Calu3 (cell line): ENCODE data around the gene OTC. TPM values are rescaled to one million over a fixed set of nuclear protein-coding genes. Genes with fewer than 3 reads are reported as not detected.

Experiments
- BruUV-seq: library from RNA; stranded (reverse); fragments of 400-500 nt; replicated peaks from 2 replicates; lab custom pipeline; 2021; lab: Mats Ljungman, UMichigan
- CTCF ChIA-PET: fragments of 300-600 bp; sonication (Branson Sonifier 250); formaldehyde crosslinking; loops from one replicate; lab custom pipeline; 2022; ENCODE audit warnings: antibody characterized with exemption; lab: Charles Lee
- DNase-seq: peaks from one replicate; pipeline ENCODE4 v3.0.0; 2022
- H3K27ac Mint-ChIP-seq: one replicate; pipeline ENCODE4 v1.8.0; 2022; ENCODE audit warnings: mixed read lengths; ENCODE audit not compliant: unreplicated experiment
- H3K27me3 Mint-ChIP-seq: one replicate; pipeline ENCODE4 v1.8.0; 2022; ENCODE audit warnings: mixed read lengths; ENCODE audit not compliant: unreplicated experiment
- H3K36me3 Mint-ChIP-seq: one replicate; pipeline ENCODE4 v1.8.0; 2022; ENCODE audit warnings: mild to moderate bottlenecking, moderate library complexity, mixed read lengths; ENCODE audit not compliant: insufficient read depth, unreplicated experiment
- H3K4me1 Mint-ChIP-seq: one replicate; pipeline ENCODE4 v1.8.0; 2022; ENCODE audit warnings: mild to moderate bottlenecking, low read depth, mixed read lengths; ENCODE audit not compliant: unreplicated experiment
- H3K4me3 Mint-ChIP-seq: one replicate; pipeline ENCODE4 v1.8.0; 2022; ENCODE audit warnings: mild to moderate bottlenecking, low read depth, moderate library complexity, mixed read lengths; ENCODE audit not compliant: unreplicated experiment
- H3K9me3 Mint-ChIP-seq: one replicate; pipeline ENCODE4 v1.8.0; 2022; ENCODE audit warnings: low read depth, mixed read lengths; ENCODE audit not compliant: unreplicated experiment
- intact Hi-C: fragments of 100-400 bp; cut with micrococcal nuclease; formaldehyde crosslinking; loops from one replicate; pipeline ENCODE4 v1.10.0; 2022; ENCODE audit not compliant: unreplicated experiment
- total RNA-seq: library from RNA; stranded (reverse); gene quantifications from 2 replicates; pipeline ENCODE4 v1.2.3, GENCODE V29; 2022
- TF ChIP-seq, protein P1 (sequence below): fragments of 200-600 bp; IDR thresholded peaks from one replicate; pipeline ENCODE4 v1.8.0; 2022; ENCODE audit warnings: antibody characterized with exemption; ENCODE audit not compliant: unreplicated experiment

The OTC gene
- total RNA-seq, 1 experiment from 2014 or later, result not detected

DNA sequence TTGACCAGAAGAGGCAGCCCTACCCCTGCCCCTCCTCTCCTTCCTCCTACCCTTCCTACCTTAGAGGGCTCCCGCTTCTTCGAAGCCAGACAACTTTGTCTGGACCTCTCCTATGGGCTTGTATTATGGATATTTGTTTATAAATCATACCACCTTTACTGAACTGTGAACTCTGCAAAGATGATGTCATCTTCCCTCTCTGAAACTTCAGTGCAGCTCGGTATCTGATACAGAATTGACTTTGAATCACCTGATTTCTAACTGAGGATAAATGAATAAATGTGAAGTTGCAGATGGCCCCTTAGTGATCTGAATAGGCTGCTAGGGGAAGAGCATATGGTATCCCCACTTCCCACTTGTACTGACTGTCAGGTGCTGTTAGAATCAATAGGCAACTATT, 1.1 kb upstream of the OTC start:
- Mint-ChIP-seq H3K4me3 (no peak overlapping the region), H3K27ac (no peak overlapping the region), H3K36me3 (no peaks in the 10 kb centered on the region), H3K9me3 (no peaks in the 10 kb centered on the region), H3K27me3 (peaks cover 25% of the 10 kb centered on the region), H3K4me1 (no peaks in the 10 kb centered on the region)
- TF ChIP-seq, protein P1, sequence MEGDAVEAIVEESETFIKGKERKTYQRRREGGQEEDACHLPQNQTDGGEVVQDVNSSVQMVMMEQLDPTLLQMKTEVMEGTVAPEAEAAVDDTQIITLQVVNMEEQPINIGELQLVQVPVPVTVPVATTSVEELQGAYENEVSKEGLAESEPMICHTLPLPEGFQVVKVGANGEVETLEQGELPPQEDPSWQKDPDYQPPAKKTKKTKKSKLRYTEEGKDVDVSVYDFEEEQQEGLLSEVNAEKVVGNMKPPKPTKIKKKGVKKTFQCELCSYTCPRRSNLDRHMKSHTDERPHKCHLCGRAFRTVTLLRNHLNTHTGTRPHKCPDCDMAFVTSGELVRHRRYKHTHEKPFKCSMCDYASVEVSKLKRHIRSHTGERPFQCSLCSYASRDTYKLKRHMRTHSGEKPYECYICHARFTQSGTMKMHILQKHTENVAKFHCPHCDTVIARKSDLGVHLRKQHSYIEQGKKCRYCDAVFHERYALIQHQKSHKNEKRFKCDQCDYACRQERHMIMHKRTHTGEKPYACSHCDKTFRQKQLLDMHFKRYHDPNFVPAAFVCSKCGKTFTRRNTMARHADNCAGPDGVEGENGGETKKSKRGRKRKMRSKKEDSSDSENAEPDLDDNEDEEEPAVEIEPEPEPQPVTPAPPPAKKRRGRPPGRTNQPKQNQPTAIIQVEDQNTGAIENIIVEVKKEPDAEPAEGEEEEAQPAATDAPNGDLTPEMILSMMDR, result no peak
- intact Hi-C loops, result no loop called here
- no TSS peak for BruUV-seq
- CTCF ChIA-PET, result no interaction called here
- DNase-seq, result no peak

DNA sequence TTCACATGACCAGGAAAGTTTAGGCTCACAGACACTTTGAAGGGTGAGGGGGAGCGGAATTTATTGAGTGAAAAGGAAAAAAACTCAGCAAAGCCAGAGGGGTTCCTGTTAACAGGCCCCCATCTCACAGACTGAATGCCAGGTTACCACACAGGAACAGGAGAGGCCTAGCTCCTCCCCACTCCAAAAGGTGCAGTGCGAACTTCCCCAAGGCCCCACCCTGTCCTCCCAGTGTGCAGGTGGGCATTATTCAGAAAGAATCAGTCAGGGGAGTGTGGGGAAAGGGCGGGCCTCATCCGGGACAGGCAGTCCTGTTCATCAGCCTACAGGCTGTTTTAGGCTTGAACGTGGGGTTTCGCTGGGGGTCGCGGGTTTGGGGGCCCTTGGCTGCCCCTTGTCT, 4.0 kb downstream of the OTC start:
- H3K4me3 Mint-ChIP-seq, result no peak overlapping the region
- DNase-seq, result no peak
- intact Hi-C loops, result no loop called here
- H3K27me3 Mint-ChIP-seq, result no peaks in the 10 kb centered on the region
- TF ChIP-seq, protein P1, result no peak
- H3K9me3 Mint-ChIP-seq, result no peaks in the 10 kb centered on the region
- no peak overlapping the region for H3K27ac Mint-ChIP-seq
- no TSS peak for BruUV-seq
- CTCF ChIA-PET, result no interaction called here
- no peaks in the 10 kb centered on the region for H3K36me3 Mint-ChIP-seq
- no peaks in the 10 kb centered on the region for H3K4me1 Mint-ChIP-seq

DNA sequence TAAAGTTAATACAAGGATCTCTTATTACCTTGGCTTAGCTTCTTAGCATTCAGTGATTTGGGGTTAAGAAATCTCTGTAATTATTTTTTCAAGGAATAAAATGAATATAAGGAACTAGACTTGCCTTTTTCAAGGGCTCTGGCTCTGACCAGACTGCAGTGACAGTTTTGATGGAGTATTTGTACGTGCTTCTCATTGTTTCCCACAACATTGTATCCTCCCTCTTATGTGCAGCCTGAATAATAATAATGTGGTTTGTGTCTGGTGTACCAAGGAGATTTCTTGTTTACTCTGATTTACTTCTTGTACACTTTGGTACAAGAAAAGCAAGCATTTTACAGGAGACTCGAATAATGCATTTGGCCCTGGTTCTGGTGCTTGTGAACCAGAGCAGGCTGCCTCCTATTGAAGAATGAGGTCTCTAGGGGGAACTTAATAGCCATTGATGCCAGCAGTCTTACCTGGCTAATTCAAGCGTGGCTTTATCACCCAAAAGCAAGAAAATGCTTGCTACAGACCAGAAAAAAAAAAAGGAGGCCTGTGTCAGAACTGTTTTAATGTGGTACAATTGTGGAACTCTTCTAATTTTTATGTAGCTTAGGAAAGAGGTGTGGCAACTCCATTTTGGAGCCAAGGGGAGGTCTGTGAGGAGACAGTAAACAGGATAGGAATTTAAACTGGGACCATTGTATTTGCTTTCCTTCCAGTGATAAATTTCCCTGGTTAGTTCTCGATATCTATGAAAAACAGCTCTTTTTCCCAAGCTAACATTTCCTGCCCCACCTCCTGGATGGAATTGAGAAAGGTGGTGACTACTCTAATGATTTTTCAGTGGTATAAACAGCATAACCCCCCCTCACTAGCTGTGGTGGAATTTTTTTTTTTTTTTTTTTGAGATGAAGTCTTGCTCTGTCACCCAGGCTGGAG, 5.6 kb downstream of the OTC start:
- Mint-ChIP-seq H3K27ac (no peak overlapping the region), H3K4me3 (no peak overlapping the region), H3K4me1 (no peaks in the 10 kb centered on the region), H3K9me3 (no peaks in the 10 kb centered on the region), H3K36me3 (no peaks in the 10 kb centered on the region), H3K27me3 (no peaks in the 10 kb centered on the region)
- no peak for DNase-seq
- intact Hi-C loops, result no loop called here
- CTCF ChIA-PET, result no interaction called here
- BruUV-seq, result no TSS peak
- TF ChIP-seq, protein P1, result no peak

DNA sequence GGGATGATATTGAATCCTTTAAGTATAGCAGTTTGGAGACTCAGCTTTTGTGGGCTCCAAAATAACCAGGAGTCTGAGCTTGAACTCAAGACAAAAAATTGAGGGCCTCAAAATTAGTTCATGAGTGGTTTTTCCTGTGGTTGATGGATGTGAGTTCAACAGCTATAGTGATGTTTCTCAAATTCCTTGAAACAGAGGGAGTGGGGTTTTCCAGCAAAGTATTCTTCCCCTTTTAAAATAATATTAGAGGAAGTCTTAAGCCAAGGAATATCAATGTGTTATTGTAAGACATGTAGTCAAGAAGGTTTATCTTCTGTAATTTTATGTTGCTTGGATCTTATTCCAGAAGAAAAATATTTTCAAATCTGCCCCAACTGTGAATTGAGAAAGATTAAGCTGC, 10.6 kb downstream of the OTC start:
- no peaks in the 10 kb centered on the region for H3K4me1 Mint-ChIP-seq
- TF ChIP-seq, protein P1, result no peak
- no peaks in the 10 kb centered on the region for H3K9me3 Mint-ChIP-seq
- intact Hi-C loops, result no loop called here
- DNase-seq, result no peak
- H3K4me3 Mint-ChIP-seq, result no peak overlapping the region
- CTCF ChIA-PET, result interaction anchor here (0.6 to 1.0 kb wide), 2 partner anchors 9 to 10 kb away, joined by 3 to 5 read pairs; no protein-coding TSS in a partner anchor
- H3K27me3 Mint-ChIP-seq, result no peaks in the 10 kb centered on the region
- no TSS peak for BruUV-seq
- no peaks in the 10 kb centered on the region for H3K36me3 Mint-ChIP-seq
- no peak overlapping the region for H3K27ac Mint-ChIP-seq
